SK-N-SH treated with all-trans-retinoic acid at 6 μM for 48 hours (cell line): Measurements from ENCODE around the gene PROKR1.

Source experiments
- CSRNP3 ChIP-seq: fragments of 250-450 bp; sonication (Bioruptor Pico); IDR thresholded peaks from 2 replicates; pipeline ENCODE4 v1.5.1; 2021; ENCODE audit warnings: mild to moderate bottlenecking, moderate library complexity
- ISL1 ChIP-seq: fragments of 250-450 bp; sonication (Bioruptor Pico); IDR thresholded peaks from 2 replicates; pipeline ENCODE4 v2.1.2; 2022; ENCODE audit warnings: mild to moderate bottlenecking, moderate library complexity
- PATZ1 ChIP-seq: fragments of 250-450 bp; sonication (Bioruptor Pico); IDR thresholded peaks from 2 replicates; pipeline ENCODE4 v1.8.0; 2020; ENCODE audit warnings: mild to moderate bottlenecking, moderate library complexity, borderline replicate concordance
- PPARA ChIP-seq: fragments of 250-450 bp; sonication (Bioruptor Pico); IDR thresholded peaks from 2 replicates; pipeline ENCODE4 v1.5.0; 2020; ENCODE audit warnings: mild to moderate bottlenecking, borderline replicate concordance
- TSHZ2 ChIP-seq: fragments of 250-450 bp; sonication (Bioruptor Pico); IDR thresholded peaks from 2 replicates; pipeline ENCODE4 v1.5.0; 2020; ENCODE audit warnings: mild to moderate bottlenecking, moderate library complexity
- ZNF565 ChIP-seq: fragments of 450-650 bp; formaldehyde crosslinking; conservative IDR thresholded peaks from 2 replicates; pipeline ENCODE4 v1.5.0; 2020; ENCODE audit warnings: low read depth, mild to moderate bottlenecking, moderate library complexity

GRCh38 chr2:68689553-68690537 is 46.5 kb downstream of the PROKR1 start:
- TF ChIP-seq PATZ1 (CRISPR knock-in tag) (no peak), ZNF565 (CRISPR knock-in tag) (no peak), PPARA (CRISPR knock-in tag) (no peak), TSHZ2 (CRISPR knock-in tag) (no peak), ISL1 (no peak), CSRNP3 (CRISPR knock-in tag) (no peak)
